ENCODE results near the gene TEX51.

GRCh38 chr2:126935774-126936173, 37.1 kb downstream of the TEX51 start:
- TF ChIP-seq POLR2AphosphoS5 (IDR thresholded peaks at IDR 0.05) (no peak), CTCF (IDR thresholded peaks at IDR 0.05; ENCODE audit: poor library complexity, severe bottlenecking) (no peak), MXI1 (conservative IDR thresholded peaks at IDR 0.05; ENCODE audit: poor library complexity, severe bottlenecking) (no peak), SMC3 (conservative IDR thresholded peaks at IDR 0.05; ENCODE audit: poor library complexity) (no peak), REST (IDR thresholded peaks at IDR 0.05; ENCODE audit: borderline replicate concordance) (no peak), EZH2 (IDR thresholded peaks at IDR 0.05; ENCODE audit: borderline replicate concordance, insufficient read depth, low read length, poor library complexity, severe bottlenecking) (no peak), EP300 (conservative IDR thresholded peaks at IDR 0.05; ENCODE audit: poor library complexity, severe bottlenecking) (no peak)
